ENCODE results near the gene STK32B.

DNA sequence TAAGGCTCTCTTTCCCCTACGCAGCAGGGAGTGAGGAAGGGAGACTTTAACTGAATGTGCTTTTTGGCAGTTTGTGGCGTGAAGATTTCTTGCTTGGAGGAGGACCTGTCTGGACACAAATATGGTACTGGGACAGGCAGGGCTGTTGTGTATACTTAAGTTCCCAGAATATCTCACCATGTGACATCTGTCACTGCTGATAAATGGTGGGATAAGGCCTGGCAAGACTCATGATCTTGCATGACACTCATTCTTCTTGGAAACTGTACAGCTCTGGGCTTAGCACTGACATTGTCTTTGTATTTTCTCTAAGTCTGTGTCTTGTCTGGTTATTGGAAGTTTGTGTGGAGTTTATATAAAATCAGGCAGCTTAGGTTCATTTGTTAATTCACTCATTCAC, 93.1 kb downstream of the STK32B start:
- TF ChIP-seq, protein P1, sequence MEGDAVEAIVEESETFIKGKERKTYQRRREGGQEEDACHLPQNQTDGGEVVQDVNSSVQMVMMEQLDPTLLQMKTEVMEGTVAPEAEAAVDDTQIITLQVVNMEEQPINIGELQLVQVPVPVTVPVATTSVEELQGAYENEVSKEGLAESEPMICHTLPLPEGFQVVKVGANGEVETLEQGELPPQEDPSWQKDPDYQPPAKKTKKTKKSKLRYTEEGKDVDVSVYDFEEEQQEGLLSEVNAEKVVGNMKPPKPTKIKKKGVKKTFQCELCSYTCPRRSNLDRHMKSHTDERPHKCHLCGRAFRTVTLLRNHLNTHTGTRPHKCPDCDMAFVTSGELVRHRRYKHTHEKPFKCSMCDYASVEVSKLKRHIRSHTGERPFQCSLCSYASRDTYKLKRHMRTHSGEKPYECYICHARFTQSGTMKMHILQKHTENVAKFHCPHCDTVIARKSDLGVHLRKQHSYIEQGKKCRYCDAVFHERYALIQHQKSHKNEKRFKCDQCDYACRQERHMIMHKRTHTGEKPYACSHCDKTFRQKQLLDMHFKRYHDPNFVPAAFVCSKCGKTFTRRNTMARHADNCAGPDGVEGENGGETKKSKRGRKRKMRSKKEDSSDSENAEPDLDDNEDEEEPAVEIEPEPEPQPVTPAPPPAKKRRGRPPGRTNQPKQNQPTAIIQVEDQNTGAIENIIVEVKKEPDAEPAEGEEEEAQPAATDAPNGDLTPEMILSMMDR (IDR thresholded peaks at IDR 0.05): no peak
- no peak for TF ChIP-seq POLR2A (IDR thresholded peaks at IDR 0.05)
